ENCODE measurements around the gene CDK5RAP2. TPM values are rescaled to one million over a fixed set of nuclear protein-coding genes. Genes with fewer than 3 reads are reported as not detected.
"Not testable (repeated sequence)": the region's sequence is repeated elsewhere in the genome, so short reads cannot be mapped to it uniquely, and the experiment has no call there.

CDK5RAP2 gene
- total RNA-seq, result 19.0 and 21.2 TPM in 2 replicates

- no peak for TF ChIP-seq CTCF (IDR thresholded peaks at IDR 0.05; ENCODE audit: insufficient read depth, low read depth, low read length)
- H3K4me3 ChIP-seq (ENCODE audit: low read depth, low read length), result peak within 1 kb of the TSS; percentile 97
- peak; percentile 98 for DNase-seq (ENCODE audit: low read depth)
These were observed at the start of gene CDK5RAP2 for GRCh38 chr9:120580051-120580896. TSS of gene CDK5RAP2 (minus strand) at chr9:120580167. CDS start at chr9:120579978, 189 bp downstream.

GRCh38 chr9:120628925-120629497 lies 49.0 kb upstream of the CDK5RAP2 start:
- DNase-seq (ENCODE audit: low read depth); H3K4me3 ChIP-seq (ENCODE audit: low read depth, low read length): not testable (repeated sequence)

- no peak for DNase-seq (ENCODE audit: low read depth)
- no peak overlapping the region for H3K4me3 ChIP-seq (ENCODE audit: low read depth, low read length)
- TF ChIP-seq CTCF (IDR thresholded peaks at IDR 0.05; ENCODE audit: insufficient read depth, low read depth, low read length), result no peak
These were observed 48.4 kb upstream of the CDK5RAP2 start for GRCh38 chr9:120628207-120628924.

- no peak for DNase-seq (ENCODE audit: low read depth)
- H3K4me3 ChIP-seq (ENCODE audit: low read depth, low read length), result no peak overlapping the region
- no peak for TF ChIP-seq CTCF (IDR thresholded peaks at IDR 0.05; ENCODE audit: insufficient read depth, low read depth, low read length)
These were observed 47.1 kb upstream of the CDK5RAP2 start for GRCh38 chr9:120627073-120627472.

GRCh38 chr9:120626512-120626911 lies 46.5 kb upstream of the CDK5RAP2 start:
- TF ChIP-seq CTCF (IDR thresholded peaks at IDR 0.05; ENCODE audit: insufficient read depth, low read depth, low read length), result no peak
- no peak for DNase-seq (ENCODE audit: low read depth)
- H3K4me3 ChIP-seq (ENCODE audit: low read depth, low read length), result no peak overlapping the region

- H3K4me3 ChIP-seq (ENCODE audit: low read depth, low read length), result no peak overlapping the region
- TF ChIP-seq CTCF (IDR thresholded peaks at IDR 0.05; ENCODE audit: insufficient read depth, low read depth, low read length), result no peak
- DNase-seq (ENCODE audit: low read depth), result peak; percentile 12
These were observed 45.3 kb upstream of the CDK5RAP2 start for GRCh38 chr9:120625222-120625621.

- TF ChIP-seq CTCF (IDR thresholded peaks at IDR 0.05; ENCODE audit: insufficient read depth, low read depth, low read length), result no peak
- DNase-seq (ENCODE audit: low read depth), result no peak
- no peak overlapping the region for H3K4me3 ChIP-seq (ENCODE audit: low read depth, low read length)
These were observed 42.8 kb upstream of the CDK5RAP2 start for GRCh38 chr9:120622790-120623189.
